IPS-18c (cell line): Measurements from ENCODE around the gene PSEN1.
A peak's percentile ranks its signal among the peaks of the same experiment; 100 is the strongest.

Experiments used
- H3K4me3 ChIP-seq: 2 replicates; pipeline ENCODE4 v1.7.0; 2013; ENCODE audit warnings: low read depth, mild to moderate bottlenecking, low read length, moderate library complexity; ENCODE audit not compliant: insufficient read depth
- H3K9me3 ChIP-seq: one replicate; pipeline ENCODE4 v1.6.1; 2013; ENCODE audit warnings: mild to moderate bottlenecking, low read length, moderate library complexity; ENCODE audit not compliant: control insufficient read depth, insufficient read depth

Gene PSEN1

DNA sequence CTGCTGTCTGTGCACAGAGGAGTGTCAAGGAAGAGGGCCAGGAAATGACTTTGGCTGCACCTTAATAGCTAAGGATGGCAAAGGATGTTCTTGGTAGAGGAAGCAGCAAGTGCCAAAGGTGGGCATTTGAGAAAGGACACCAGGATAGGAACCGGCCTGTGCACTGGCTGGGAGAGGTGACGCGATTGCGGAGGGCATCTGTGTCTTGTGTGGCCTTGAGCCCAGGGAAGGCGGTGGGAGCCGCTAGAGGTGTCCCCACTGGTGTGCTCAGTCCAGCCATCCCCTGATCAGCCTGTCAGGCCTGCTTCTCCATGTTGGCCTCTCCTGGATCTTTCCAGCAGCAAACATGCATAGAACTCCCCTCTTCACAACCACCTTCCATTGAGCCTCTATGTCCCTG is 131.2 kb downstream of the PSEN1 start:
- Histone ChIP-seq H3K9me3 (no peaks in the 10 kb centered on the region), H3K4me3 (no peak overlapping the region)

DNA sequence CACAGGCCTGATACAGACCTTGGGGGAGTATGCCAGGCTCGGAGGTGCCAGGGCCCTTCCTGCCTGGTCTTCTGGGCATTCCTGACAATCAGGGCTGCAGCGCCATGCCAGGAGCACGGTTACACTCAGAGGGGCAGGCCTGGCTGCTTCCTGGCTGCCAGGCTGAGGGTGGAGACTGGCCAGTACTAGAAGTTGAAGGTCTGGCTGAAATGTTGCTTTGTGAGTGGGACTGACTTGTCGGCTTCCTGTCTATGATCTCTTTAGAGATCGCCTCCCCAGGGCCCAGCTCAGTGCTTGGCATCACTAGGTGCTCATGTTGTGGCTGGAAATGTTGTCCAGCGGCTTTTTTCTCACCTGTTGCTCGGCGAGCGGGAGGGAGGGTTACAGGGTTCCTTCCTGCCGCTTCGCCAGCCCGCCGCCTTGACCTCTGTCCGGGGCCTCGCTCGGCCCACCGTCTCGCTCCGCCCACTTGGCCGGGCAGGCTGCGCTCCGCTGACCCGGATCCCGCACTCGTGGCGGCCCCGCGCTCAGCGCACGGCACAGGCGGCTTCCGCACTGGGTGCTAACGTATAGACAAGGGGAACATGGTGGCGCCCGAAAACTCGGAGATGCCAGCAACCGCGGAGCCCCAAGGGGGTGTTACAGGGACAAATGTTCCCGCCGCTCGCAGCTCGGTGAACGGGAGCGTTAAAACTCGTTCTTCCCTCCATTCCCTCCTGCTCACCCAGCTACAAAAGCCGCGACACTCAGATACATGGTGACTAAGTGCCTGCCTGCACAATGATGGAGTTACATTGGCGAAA is 133.6 kb downstream of the PSEN1 start:
- peak overlapping the region; percentile 42 for H3K4me3 ChIP-seq
- no peaks in the 10 kb centered on the region for H3K9me3 ChIP-seq

DNA sequence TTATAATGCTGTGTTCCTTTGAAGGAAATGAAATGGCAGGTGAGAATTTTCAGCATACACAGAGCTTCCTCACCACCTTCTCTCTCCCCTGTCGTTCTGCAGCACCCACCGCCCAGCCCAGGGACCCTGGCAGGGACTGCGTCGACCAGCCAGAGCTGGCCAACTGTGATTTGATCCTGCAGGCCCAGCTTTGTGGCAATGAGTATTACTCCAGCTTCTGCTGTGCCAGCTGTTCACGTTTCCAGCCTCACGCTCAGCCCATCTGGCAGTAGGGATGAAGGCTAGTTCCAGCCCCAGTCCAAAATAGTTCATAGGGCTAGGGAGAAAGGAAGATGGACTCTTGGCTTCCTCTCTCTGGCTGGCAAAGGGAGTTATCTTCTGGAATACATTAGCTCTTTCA is 136.1 kb downstream of the PSEN1 start:
- no peak overlapping the region for H3K4me3 ChIP-seq
- H3K9me3 ChIP-seq, result no peaks in the 10 kb centered on the region
